Neutrophil (primary cell): ENCODE measurements around the gene INSM1.

Source experiments
- H3K27ac ChIP-seq: fragments of 200-600 bp; sonication (generic); 2 replicates; pipeline ENCODE4 v1.5.1; 2016; ENCODE audit warnings: mild to moderate bottlenecking, moderate library complexity
- H3K27me3 ChIP-seq: fragments of 200-600 bp; sonication (generic); 2 replicates; pipeline ENCODE4 v1.6.0; 2016; ENCODE audit warnings: mild to moderate bottlenecking
- H3K36me3 ChIP-seq: fragments of 200-600 bp; sonication (generic); 2 replicates; pipeline ENCODE4 v1.5.1; 2017
- H3K4me1 ChIP-seq, 2 experiments: fragments of 200-600 bp in 1 of 2; sonication (generic) in 1 of 2; 1 replicate in 1 of 2; 2 replicates in 1 of 2; pipeline versions ENCODE4 v1.5.1 to v1.6.1; 2013 to 2016; ENCODE audit warnings: low read depth in 1 of 2, low read length in 1 of 2, mild to moderate bottlenecking in 1 of 2, moderate library complexity in 1 of 2; ENCODE audit not compliant: control insufficient read depth in 1 of 2, insufficient read depth in 1 of 2
- H3K4me3 ChIP-seq, 2 experiments: fragments of 200-600 bp in 1 of 2; sonication (generic) in 1 of 2; 1 replicate in 1 of 2; 2 replicates in 1 of 2; pipeline ENCODE4 v1.5.1; 2013 to 2016; ENCODE audit warnings: low read depth in 1 of 2, low read length in 1 of 2, mild to moderate bottlenecking in 1 of 2, moderate library complexity in 1 of 2
- H3K9me3 ChIP-seq: fragments of 200-600 bp; sonication (generic); 2 replicates; pipeline ENCODE4 v1.5.1; 2016
- CTCF ChIP-seq: fragments of 200-600 bp; sonication (generic); IDR thresholded peaks from 2 replicates; pipeline ENCODE4 v1.5.1; 2016; ENCODE audit warnings: antibody characterized with exemption

Gene INSM1

GRCh38 chr20:20338133-20338730 is 29.7 kb upstream of the INSM1 start:
- no peak overlapping the region for H3K27ac ChIP-seq
- H3K4me3 ChIP-seq, result no peak overlapping the region
- no peaks in the 10 kb centered on the region for H3K9me3 ChIP-seq
- no peaks in the 10 kb centered on the region for H3K36me3 ChIP-seq
- H3K27me3 ChIP-seq, result peaks cover 24% of the 10 kb centered on the region
- TF ChIP-seq CTCF, result no peak
- H3K4me1 ChIP-seq, result no peaks in the 10 kb centered on the region

GRCh38 chr20:20340443-20340842 is 27.5 kb upstream of the INSM1 start:
- H3K4me1 ChIP-seq, result no peaks in the 10 kb centered on the region
- no peak overlapping the region for H3K27ac ChIP-seq
- TF ChIP-seq CTCF, result no peak
- peaks cover 16% of the 10 kb centered on the region for H3K27me3 ChIP-seq
- H3K4me3 ChIP-seq, result no peak overlapping the region
- no peaks in the 10 kb centered on the region for H3K9me3 ChIP-seq
- no peaks in the 10 kb centered on the region for H3K36me3 ChIP-seq

- H3K9me3 ChIP-seq, result no peaks in the 10 kb centered on the region
- H3K4me1 ChIP-seq, result no peaks in the 10 kb centered on the region
- H3K4me3 ChIP-seq, result no peak overlapping the region
- peaks cover 15% of the 10 kb centered on the region for H3K27me3 ChIP-seq
- H3K36me3 ChIP-seq, result no peaks in the 10 kb centered on the region
- TF ChIP-seq CTCF, result no peak
- no peak overlapping the region for H3K27ac ChIP-seq
These were observed 26.5 kb upstream of the INSM1 start for GRCh38 chr20:20341371-20341770.

GRCh38 chr20:20342066-20342465 is 25.8 kb upstream of the INSM1 start:
- no peak overlapping the region for H3K27ac ChIP-seq
- peaks cover 15% of the 10 kb centered on the region for H3K27me3 ChIP-seq
- no peak overlapping the region for H3K4me3 ChIP-seq
- no peaks in the 10 kb centered on the region for H3K4me1 ChIP-seq
- no peaks in the 10 kb centered on the region for H3K9me3 ChIP-seq
- H3K36me3 ChIP-seq, result no peaks in the 10 kb centered on the region
- TF ChIP-seq CTCF, result no peak

- Histone ChIP-seq H3K27me3 (peaks cover 18% of the 10 kb centered on the region), H3K4me3 (no peak overlapping the region)
These were observed 24.0 kb upstream of the INSM1 start for GRCh38 chr20:20343932-20344331.

More at GRCh38 chr20:20343932-20344331, 24.0 kb upstream of the INSM1 start:
- Histone ChIP-seq H3K9me3 (no peaks in the 10 kb centered on the region), H3K27ac (no peak overlapping the region), H3K36me3 (no peaks in the 10 kb centered on the region), H3K4me1 (no peaks in the 10 kb centered on the region)
- no peak for TF ChIP-seq CTCF
